ELF-1 (cell line): Measurements from ENCODE around the gene LMLN.
"Not testable (repeated sequence)": the region's sequence is repeated elsewhere in the genome, so short reads cannot be mapped to it uniquely, and the experiment has no call there.

Experiments
- DNase-seq: peaks from one replicate; pipeline ENCODE4 v3.0.0-alpha.2; 2016; ENCODE audit warnings: low read depth, low spot score

The LMLN gene

GRCh38 chr3:197957790-197958133, 2.3 kb upstream of the LMLN start:
- no peak for DNase-seq

GRCh38 chr3:197958346-197958745, 1.7 kb upstream of the LMLN start:
- DNase-seq, result no peak

GRCh38 chr3:197958848-197959247, 1.2 kb upstream of the LMLN start:
- DNase-seq, result not testable (repeated sequence)

- DNase-seq, result no peak
These were observed 522 bp upstream of the LMLN start for GRCh38 chr3:197959500-197959890.

GRCh38 chr3:197960694-197961581, 921 bp downstream of the LMLN start:
- no peak for DNase-seq

- DNase-seq, result no peak
These were observed 1.5 kb downstream of the LMLN start for GRCh38 chr3:197961582-197961945.

GRCh38 chr3:197963019-197963637, 3.1 kb downstream of the LMLN start:
- DNase-seq, result no peak

- DNase-seq, result not testable (repeated sequence)
These were observed 7.4 kb downstream of the LMLN start for GRCh38 chr3:197967337-197967989.

GRCh38 chr3:197970588-197970987, 10.6 kb downstream of the LMLN start:
- no peak for DNase-seq

- no peak for DNase-seq
These were observed 14.0 kb downstream of the LMLN start for GRCh38 chr3:197974016-197974415.

- no peak for DNase-seq
These were observed 15.3 kb downstream of the LMLN start for GRCh38 chr3:197975311-197975710.

- DNase-seq, result no peak
These were observed 23.1 kb downstream of the LMLN start for GRCh38 chr3:197983076-197983475.

GRCh38 chr3:197989651-197990050, 29.6 kb downstream of the LMLN start:
- no peak for DNase-seq

GRCh38 chr3:197994736-197995135, 34.7 kb downstream of the LMLN start:
- DNase-seq, result no peak

GRCh38 chr3:197996855-197997254, 36.8 kb downstream of the LMLN start:
- no peak for DNase-seq

- no peak for DNase-seq
These were observed 37.9 kb downstream of the LMLN start for GRCh38 chr3:197997936-197998335.

- no peak for DNase-seq
These were observed 57.1 kb downstream of the LMLN start for GRCh38 chr3:198017090-198017489.

- no peak for DNase-seq
These were observed 58.4 kb downstream of the LMLN start for GRCh38 chr3:198018416-198018815.

- DNase-seq, result no peak
These were observed 59.1 kb downstream of the LMLN start for GRCh38 chr3:198019115-198019514.

- no peak for DNase-seq
These were observed 61.3 kb downstream of the LMLN start for GRCh38 chr3:198021320-198021719.

- DNase-seq, result no peak
These were observed 62.6 kb downstream of the LMLN start for GRCh38 chr3:198022604-198023003.

GRCh38 chr3:198025644-198026043, 65.6 kb downstream of the LMLN start:
- no peak for DNase-seq

GRCh38 chr3:198026620-198027019, 66.6 kb downstream of the LMLN start:
- no peak for DNase-seq
